Measurements from ENCODE around the gene ZNF462.
A peak's percentile ranks its signal among the peaks of the same experiment; 100 is the strongest.
"Not testable (repeated sequence)": the region's sequence is repeated elsewhere in the genome, so short reads cannot be mapped to it uniquely, and the experiment has no call there.

The ZNF462 gene

GRCh38 chr9:106862821-106863720 lies at the start of gene ZNF462:
Gene ZNF462, plus strand, starts transcription at chr9:106863166. Its CDS starts 60,218 bp downstream, at chr9:106923384.
- peak; percentile 75 for DNase-seq (ENCODE audit: low read depth, low spot score)

GRCh38 chr9:106816524-106816923 lies 46.4 kb upstream of the ZNF462 start:
- DNase-seq (ENCODE audit: low read depth, low spot score) = no peak

- no peak for DNase-seq (ENCODE audit: low read depth, low spot score)
Observed at GRCh38 chr9:106818034-106818433, 44.9 kb upstream of the ZNF462 start.

- no peak for DNase-seq (ENCODE audit: low read depth, low spot score)
Observed at GRCh38 chr9:106820866-106821265, 42.1 kb upstream of the ZNF462 start.

- DNase-seq (ENCODE audit: low read depth, low spot score) = no peak
Observed at GRCh38 chr9:106828070-106828469, 34.9 kb upstream of the ZNF462 start.

GRCh38 chr9:106828965-106829364 lies 34.0 kb upstream of the ZNF462 start:
- DNase-seq (ENCODE audit: low read depth, low spot score) = no peak

GRCh38 chr9:106829666-106830408 lies 33.1 kb upstream of the ZNF462 start:
- DNase-seq (ENCODE audit: low read depth, low spot score) = no peak

GRCh38 chr9:106830527-106831150 lies 32.3 kb upstream of the ZNF462 start:
- peak; percentile 5 for DNase-seq (ENCODE audit: low read depth, low spot score)

GRCh38 chr9:106834888-106835287 lies 28.1 kb upstream of the ZNF462 start:
- DNase-seq (ENCODE audit: low read depth, low spot score) = no peak

GRCh38 chr9:106835840-106836239 lies 27.1 kb upstream of the ZNF462 start:
- no peak for DNase-seq (ENCODE audit: low read depth, low spot score)

- DNase-seq (ENCODE audit: low read depth, low spot score) = no peak
Observed at GRCh38 chr9:106843371-106843770, 19.6 kb upstream of the ZNF462 start.

- DNase-seq (ENCODE audit: low read depth, low spot score) = no peak
Observed at GRCh38 chr9:106846307-106846706, 16.7 kb upstream of the ZNF462 start.

GRCh38 chr9:106846857-106847256 lies 16.1 kb upstream of the ZNF462 start:
- DNase-seq (ENCODE audit: low read depth, low spot score) = no peak

- DNase-seq (ENCODE audit: low read depth, low spot score) = not testable (repeated sequence)
Observed at GRCh38 chr9:106851640-106852039, 11.3 kb upstream of the ZNF462 start.

- DNase-seq (ENCODE audit: low read depth, low spot score) = no peak
Observed at GRCh38 chr9:106857811-106858470, 5.0 kb upstream of the ZNF462 start.

- DNase-seq (ENCODE audit: low read depth, low spot score) = peak; percentile 90
Observed at GRCh38 chr9:106859957-106860720, 2.8 kb upstream of the ZNF462 start.

- peak; percentile 82 for DNase-seq (ENCODE audit: low read depth, low spot score)
Observed at GRCh38 chr9:106860721-106861639, 2.0 kb upstream of the ZNF462 start.

- no peak for DNase-seq (ENCODE audit: low read depth, low spot score)
Observed at GRCh38 chr9:106861640-106862109, 1.3 kb upstream of the ZNF462 start.

GRCh38 chr9:106862110-106862820 lies 701 bp upstream of the ZNF462 start:
- peak; percentile 85 for DNase-seq (ENCODE audit: low read depth, low spot score)

Data from ELF-1 (cell line).